ENCODE results near the gene RNF149.
"Not testable (repeated sequence)": the region's sequence is repeated elsewhere in the genome, so short reads cannot be mapped to it uniquely, and the experiment has no call there.

GRCh38 chr2:101239760-101240118, 68.8 kb downstream of the RNF149 start:
- TF ChIP-seq CTCF (conservative IDR thresholded peaks at IDR 0.05 in 1 of 2, IDR thresholded peaks at IDR 0.05 in 1 of 2; ENCODE audit: extremely low read depth in 1 of 2, insufficient read depth in 1 of 2, low read depth in 1 of 2, low read length in 2 of 2); EZH2 (IDR thresholded peaks at IDR 0.05; ENCODE audit: borderline replicate concordance, low read length): not testable (repeated sequence)
